H9 (cell line): Measurements from ENCODE around the gene RAP1GAP2. TPM values are rescaled to one million over a fixed set of nuclear protein-coding genes. Genes with fewer than 3 reads are reported as not detected.

Source experiments
- DNase-seq: peaks from one replicate; pipeline ENCODE4 v3.0.0-alpha.2; 2017
- H2AFZ ChIP-seq: one replicate; pipeline ENCODE4 v1.6.1; 2013; ENCODE audit warnings: mild to moderate bottlenecking, low read length, control low read depth, moderate library complexity
- H2AK5ac ChIP-seq: 2 replicates; pipeline ENCODE4 v1.6.1; 2013; ENCODE audit warnings: low read length, control low read depth, mixed read lengths; ENCODE audit not compliant: insufficient read length
- H2BK120ac ChIP-seq: one replicate; pipeline ENCODE4 v1.6.1; 2013; ENCODE audit warnings: low read depth, mild to moderate bottlenecking, low read length, control low read depth, inconsistent platforms; ENCODE audit not compliant: poor library complexity, severe bottlenecking
- H2BK12ac ChIP-seq: 2 replicates; pipeline ENCODE4 v1.6.1; 2013; ENCODE audit warnings: low read length, control low read depth, mixed read lengths, low read depth; ENCODE audit not compliant: insufficient read length
- H2BK15ac ChIP-seq: 2 replicates; pipeline ENCODE4 v1.6.1; 2013; ENCODE audit warnings: low read depth, low read length, control low read depth
- H2BK20ac ChIP-seq: one replicate; pipeline ENCODE4 v1.6.1; 2013; ENCODE audit warnings: low read depth, mild to moderate bottlenecking, low read length, control low read depth, inconsistent platforms; ENCODE audit not compliant: poor library complexity, severe bottlenecking
- H2BK5ac ChIP-seq: 2 replicates; pipeline ENCODE4 v1.6.1; 2013; ENCODE audit warnings: low read length, control low read depth, mixed read lengths; ENCODE audit not compliant: insufficient read length
- H3K14ac ChIP-seq: 2 replicates; pipeline ENCODE4 v1.6.1; 2013; ENCODE audit warnings: low read length, control low read depth; ENCODE audit not compliant: insufficient read depth
- H3K18ac ChIP-seq: 2 replicates; pipeline ENCODE4 v1.6.1; 2013; ENCODE audit warnings: low read depth, mild to moderate bottlenecking, mixed read lengths, low read length, control low read depth; ENCODE audit not compliant: insufficient read length
- H3K23ac ChIP-seq: 2 replicates; pipeline ENCODE4 v1.6.1; 2013; ENCODE audit warnings: low read length, control low read depth, mixed read lengths, low read depth; ENCODE audit not compliant: insufficient read length
- H3K23me2 ChIP-seq: 2 replicates; pipeline ENCODE4 v1.6.1; 2013; ENCODE audit warnings: low read depth, mild to moderate bottlenecking, mixed read lengths, low read length, control low read depth; ENCODE audit not compliant: insufficient read length, poor library complexity, severe bottlenecking
- H3K27ac ChIP-seq: 2 replicates; pipeline ENCODE4 v1.5.1; 2013; ENCODE audit warnings: low read length, control low read depth, mixed read lengths, low read depth; ENCODE audit not compliant: insufficient read length
- H3K27me3 ChIP-seq: 2 replicates; pipeline ENCODE4 v1.6.1; 2013; ENCODE audit warnings: low read length, control low read depth, inconsistent platforms; ENCODE audit not compliant: insufficient read depth
- H3K4ac ChIP-seq: 2 replicates; pipeline ENCODE4 v1.6.1; 2013; ENCODE audit warnings: low read depth, mild to moderate bottlenecking, control low read depth, inconsistent platforms, low read length, moderate library complexity
- H3K4me1 ChIP-seq: 2 replicates; pipeline ENCODE4 v1.6.1; 2013; ENCODE audit warnings: low read length, control low read depth, inconsistent platforms; ENCODE audit not compliant: insufficient read depth
- H3K4me2 ChIP-seq: 2 replicates; pipeline ENCODE4 v1.6.1; 2013; ENCODE audit warnings: low read length, control low read depth, mixed read lengths; ENCODE audit not compliant: insufficient read length, insufficient read depth
- H3K56ac ChIP-seq: 2 replicates; pipeline ENCODE4 v1.6.1; 2013; ENCODE audit warnings: low read depth, mild to moderate bottlenecking, mixed read lengths, low read length, control low read depth; ENCODE audit not compliant: insufficient read length
- H3K79me1 ChIP-seq: 2 replicates; pipeline ENCODE4 v1.6.1; 2013; ENCODE audit warnings: low read depth, mild to moderate bottlenecking, moderate library complexity, low read length, control low read depth, inconsistent platforms; ENCODE audit not compliant: insufficient read depth, poor library complexity, severe bottlenecking
- H3K79me2 ChIP-seq: 2 replicates; pipeline ENCODE4 v1.6.1; 2013; ENCODE audit warnings: low read length, control low read depth, inconsistent platforms; ENCODE audit not compliant: insufficient read depth
- H3K9ac ChIP-seq: 2 replicates; pipeline ENCODE4 v1.6.1; 2013; ENCODE audit warnings: low read length, control low read depth, mixed read lengths; ENCODE audit not compliant: insufficient read length; ENCODE audit errors: extremely low read depth
- H3K9me3 ChIP-seq: one replicate; pipeline ENCODE4 v1.6.1; 2013; ENCODE audit warnings: low read depth, low read length, inconsistent platforms; ENCODE audit not compliant: control insufficient read depth
- H3T11ph ChIP-seq: one replicate; pipeline ENCODE4 v1.6.1; 2013; ENCODE audit warnings: mild to moderate bottlenecking, low read length, control low read depth, inconsistent platforms
- H4K20me1 ChIP-seq: one replicate; pipeline ENCODE4 v1.6.1; 2013; ENCODE audit not compliant: control insufficient read depth, insufficient read length, insufficient read depth
- H4K5ac ChIP-seq: 2 replicates; pipeline ENCODE4 v1.6.1; 2013; ENCODE audit warnings: low read depth, mild to moderate bottlenecking, mixed read lengths, low read length, control low read depth; ENCODE audit not compliant: insufficient read length
- H4K8ac ChIP-seq: replicated peaks from 2 replicates; pipeline ENCODE4 v1.6.1; 2013; ENCODE audit warnings: low read length, control low read depth, mixed read lengths, low read depth; ENCODE audit not compliant: insufficient read length
- H4K91ac ChIP-seq: 2 replicates; pipeline ENCODE4 v1.6.1; 2013; ENCODE audit warnings: low read depth, mild to moderate bottlenecking, moderate library complexity, mixed read lengths, low read length, control low read depth; ENCODE audit not compliant: insufficient read length
- H3K27ac Mint-ChIP-seq, 3 experiments: 2 replicates in 2 of 3; 3 replicates in 1 of 3; pipeline ENCODE4 v1.8.0; 2020 to 2021; ENCODE audit warnings: mixed read lengths in 3 of 3, mild to moderate bottlenecking in 1 of 3, moderate library complexity in 1 of 3
- H3K27me3 Mint-ChIP-seq: 2 replicates; pipeline ENCODE4 v1.8.0; 2021; ENCODE audit warnings: low read depth, mild to moderate bottlenecking, moderate library complexity, mixed read lengths
- H3K36me3 Mint-ChIP-seq, 3 experiments: 2 replicates in 2 of 3; 3 replicates in 1 of 3; pipeline ENCODE4 v1.8.0; 2020 to 2021; ENCODE audit warnings: low read depth in 3 of 3, mixed read lengths in 3 of 3; ENCODE audit not compliant: insufficient read depth in 1 of 3
- H3K4me1 Mint-ChIP-seq, 2 experiments: 2 replicates each; pipeline ENCODE4 v1.8.0; 2020; ENCODE audit warnings: mixed read lengths in 2 of 2
- H3K4me3 Mint-ChIP-seq, 2 experiments: 2 replicates in 1 of 2; 3 replicates in 1 of 2; pipeline ENCODE4 v1.8.0; 2020 to 2021; ENCODE audit warnings: mild to moderate bottlenecking in 2 of 2, mixed read lengths in 2 of 2, moderate library complexity in 1 of 2
- H3K9me3 Mint-ChIP-seq, 2 experiments: 2 replicates in 1 of 2; 3 replicates in 1 of 2; pipeline ENCODE4 v1.8.0; 2020; ENCODE audit warnings: mild to moderate bottlenecking in 2 of 2, mixed read lengths in 2 of 2, moderate library complexity in 1 of 2
- WGBS: extraction: QIAGEN DNeasy Blood & Tissue Kit; methylation state at CpG from one replicate; pipeline ENCODE4 v1.1.7; 2013; ENCODE audit warnings: missing lambda C conversion rate, low lambda C conversion rate, mixed read lengths; ENCODE audit not compliant: insufficient read length; ENCODE audit errors: extremely low coverage; 5-methylcytosine and 5-hydroxymethylcytosine counted together
- total RNA-seq: library from RNA; stranded (reverse); gene quantifications from 2 replicates; pipeline ENCODE4 v1.2.1, GENCODE V29; 2021
- TF ChIP-seq, protein P1 (sequence below): fragments of 200-600 bp; sonication (generic); conservative IDR thresholded peaks from 3 replicates; pipeline ENCODE4 v1.8.0; 2021; ENCODE audit warnings: antibody characterized with exemption, mild to moderate bottlenecking

RAP1GAP2 gene
- total RNA-seq, 1 experiment from 2014 or later: 33.8 TPM

DNA sequence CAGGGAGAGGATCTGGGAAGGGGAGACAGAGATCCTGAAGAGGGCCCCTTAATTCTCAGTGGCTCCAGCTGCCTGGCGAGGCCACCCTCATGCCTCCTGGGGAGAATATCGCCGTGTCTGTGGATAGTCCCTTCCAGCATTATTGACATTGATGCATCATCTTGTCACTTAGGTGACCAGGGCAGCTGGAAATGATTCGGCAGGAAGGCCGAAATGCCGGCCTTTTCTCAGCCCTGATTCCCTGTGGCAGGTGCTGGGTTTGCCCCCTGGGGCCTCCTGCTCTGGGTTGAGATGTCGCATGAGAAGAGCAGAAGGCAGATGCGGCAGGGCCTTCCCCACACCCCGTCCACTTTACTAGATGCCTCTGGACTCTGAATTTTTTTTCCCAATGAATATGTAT, 89.5 kb downstream of the RAP1GAP2 start:
- no peaks in the 10 kb centered on the region for H3K79me1 ChIP-seq
- no peak overlapping the region for H3T11ph ChIP-seq
- H3K36me3 Mint-ChIP-seq: peaks cover 0 to 4% (median 4%) of the 10 kb centered on the region in 3 experiments; a peak in 4 of 7 replicates
- H3K9ac ChIP-seq: no peak overlapping the region
- no peak for DNase-seq
- no peak overlapping the region for H2AFZ ChIP-seq
- H2BK120ac ChIP-seq: no peak overlapping the region
- no peaks in the 10 kb centered on the region for H3K27me3 ChIP-seq
- no peak overlapping the region for H3K23ac ChIP-seq
- peaks cover 37 to 48% of the 10 kb centered on the region in 2 experiments for H3K4me1 Mint-ChIP-seq
- no peak overlapping the region for H3K4me2 ChIP-seq
- H2BK12ac ChIP-seq: no peak overlapping the region
- no peaks in the 10 kb centered on the region; the same call in 1 of the 2 replicates for H3K4me1 ChIP-seq
- TF ChIP-seq, protein P1, sequence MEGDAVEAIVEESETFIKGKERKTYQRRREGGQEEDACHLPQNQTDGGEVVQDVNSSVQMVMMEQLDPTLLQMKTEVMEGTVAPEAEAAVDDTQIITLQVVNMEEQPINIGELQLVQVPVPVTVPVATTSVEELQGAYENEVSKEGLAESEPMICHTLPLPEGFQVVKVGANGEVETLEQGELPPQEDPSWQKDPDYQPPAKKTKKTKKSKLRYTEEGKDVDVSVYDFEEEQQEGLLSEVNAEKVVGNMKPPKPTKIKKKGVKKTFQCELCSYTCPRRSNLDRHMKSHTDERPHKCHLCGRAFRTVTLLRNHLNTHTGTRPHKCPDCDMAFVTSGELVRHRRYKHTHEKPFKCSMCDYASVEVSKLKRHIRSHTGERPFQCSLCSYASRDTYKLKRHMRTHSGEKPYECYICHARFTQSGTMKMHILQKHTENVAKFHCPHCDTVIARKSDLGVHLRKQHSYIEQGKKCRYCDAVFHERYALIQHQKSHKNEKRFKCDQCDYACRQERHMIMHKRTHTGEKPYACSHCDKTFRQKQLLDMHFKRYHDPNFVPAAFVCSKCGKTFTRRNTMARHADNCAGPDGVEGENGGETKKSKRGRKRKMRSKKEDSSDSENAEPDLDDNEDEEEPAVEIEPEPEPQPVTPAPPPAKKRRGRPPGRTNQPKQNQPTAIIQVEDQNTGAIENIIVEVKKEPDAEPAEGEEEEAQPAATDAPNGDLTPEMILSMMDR: no peak
- H2AK5ac ChIP-seq: no peak overlapping the region
- no peaks in the 10 kb centered on the region for H4K20me1 ChIP-seq
- no peak overlapping the region for H3K4ac ChIP-seq
- no peak overlapping the region for H3K56ac ChIP-seq
- peaks cover 3% of the 10 kb centered on the region; the same call in 1 of the 2 replicates for H3K79me2 ChIP-seq
- no peak overlapping the region for H2BK5ac ChIP-seq
- no peak overlapping the region for H4K91ac ChIP-seq
- H3K18ac ChIP-seq: no peak overlapping the region
- H2BK15ac ChIP-seq: no peak overlapping the region
- H3K27ac ChIP-seq: no peak overlapping the region
- no peaks in the 10 kb centered on the region for H3K9me3 ChIP-seq
- no peak overlapping the region for H3K4me3 Mint-ChIP-seq
- H2BK20ac ChIP-seq: no peak overlapping the region
- peak overlapping the region; percentile 52 to 83 (median 77); a peak in 3 of 7 replicates for H3K27ac Mint-ChIP-seq
- no peak overlapping the region for H4K8ac ChIP-seq
- no peaks in the 10 kb centered on the region for H3K23me2 ChIP-seq
- H3K27me3 Mint-ChIP-seq: no peaks in the 10 kb centered on the region; the same call in 1 of the 2 replicates
- H3K14ac ChIP-seq: no peak overlapping the region; the same call in 1 of the 2 replicates
- H3K9me3 Mint-ChIP-seq: no peaks in the 10 kb centered on the region
- H4K5ac ChIP-seq: no peak overlapping the region
- no CpG with 5 or more reads among the region's 9 CpGs for WGBS
